ENCODE data around the gene MIDN.
A peak's percentile ranks its signal among the peaks of the same experiment; 100 is the strongest.
"Not testable (repeated sequence)": the region's sequence is repeated elsewhere in the genome, so short reads cannot be mapped to it uniquely, and the experiment has no call there.

The MIDN gene

GRCh38 chr19:1248139-1248785, at the start of gene MIDN:
Gene MIDN, plus strand, starts transcription at chr19:1248583. Its CDS starts 1,714 bp downstream, at chr19:1250297.
- DNase-seq: peak; percentile 82

- no peak for DNase-seq
These were observed 48.9 kb upstream of the MIDN start for GRCh38 chr19:1199531-1199930.

DNA sequence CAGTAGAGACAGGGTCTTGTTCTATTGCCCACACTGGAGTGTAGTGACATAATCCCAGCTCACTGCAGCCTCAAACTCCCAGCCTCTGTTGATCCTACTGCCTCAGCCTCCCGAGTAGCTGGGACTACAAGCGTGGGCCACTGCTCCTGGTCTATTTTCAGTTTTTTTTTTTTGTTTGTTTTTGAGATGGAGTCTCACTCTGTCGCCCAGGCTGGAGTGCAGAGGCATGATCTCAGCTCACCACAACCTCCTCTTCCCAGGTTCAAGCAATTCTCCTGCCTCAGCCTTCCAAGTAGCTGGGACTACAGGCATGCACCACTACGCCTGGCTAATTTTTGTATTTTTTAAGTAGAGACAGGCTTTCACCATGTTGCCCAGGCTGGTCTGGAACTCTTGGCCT, 47.8 kb upstream of the MIDN start:
- DNase-seq: not testable (repeated sequence)

DNA sequence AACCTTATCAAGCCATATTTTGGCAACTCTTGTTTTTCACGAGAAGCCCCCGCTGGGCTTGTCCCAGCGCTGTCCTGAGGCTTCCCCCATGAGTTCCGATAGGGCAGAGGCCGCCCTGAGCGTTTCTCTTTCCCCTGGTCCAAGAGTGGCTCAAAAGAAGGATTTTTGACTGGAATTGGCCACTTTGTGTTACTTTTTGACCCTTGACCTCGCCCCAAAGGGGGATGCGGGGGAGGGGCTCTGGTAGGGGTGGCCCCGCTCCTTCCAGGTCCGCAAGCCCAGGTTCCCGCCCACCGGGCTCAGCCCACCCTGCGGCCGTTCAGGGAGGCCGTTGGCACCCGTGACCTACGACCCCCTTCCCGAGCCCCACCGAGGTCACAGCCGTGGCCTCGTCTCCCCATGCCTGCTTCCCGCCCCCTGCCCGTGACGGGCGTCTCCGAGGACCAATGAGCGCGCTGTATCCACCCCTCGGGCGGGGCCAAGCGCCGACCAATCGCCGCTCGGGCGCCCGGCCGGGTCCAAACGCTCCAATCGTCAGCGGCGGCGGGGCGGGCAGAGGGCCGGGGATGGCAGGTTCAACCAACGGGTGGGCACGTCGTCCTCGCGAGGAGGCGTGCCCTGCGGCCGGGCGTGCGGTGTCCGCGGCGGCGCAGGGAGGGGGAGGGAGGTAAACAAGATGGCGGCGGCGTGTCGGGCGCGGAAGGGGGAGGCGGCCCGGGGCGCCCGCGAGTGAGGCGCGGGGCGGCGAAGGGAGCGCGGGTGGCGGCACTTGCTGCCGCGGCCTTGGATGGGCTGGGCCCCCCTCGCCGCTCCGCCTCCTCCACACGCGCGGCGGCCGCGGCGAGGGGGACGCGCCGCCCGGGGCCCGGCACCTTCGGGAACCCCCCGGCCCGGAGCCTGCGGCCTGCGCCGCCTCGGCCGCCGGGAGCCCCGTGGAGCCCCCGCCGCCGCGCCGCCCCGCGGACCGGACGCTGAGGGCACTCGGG, 43.0 kb upstream of the MIDN start, which contains the start of gene STK11:
STK11 (plus strand) TSS at position 665 of the 986 bp plus-strand sequence. CDS start 1,136 bp downstream, outside the sequence.
- peak; percentile 100 for DNase-seq

GRCh38 chr19:1206150-1206863, 42.1 kb upstream of the MIDN start:
- no peak for DNase-seq

DNA sequence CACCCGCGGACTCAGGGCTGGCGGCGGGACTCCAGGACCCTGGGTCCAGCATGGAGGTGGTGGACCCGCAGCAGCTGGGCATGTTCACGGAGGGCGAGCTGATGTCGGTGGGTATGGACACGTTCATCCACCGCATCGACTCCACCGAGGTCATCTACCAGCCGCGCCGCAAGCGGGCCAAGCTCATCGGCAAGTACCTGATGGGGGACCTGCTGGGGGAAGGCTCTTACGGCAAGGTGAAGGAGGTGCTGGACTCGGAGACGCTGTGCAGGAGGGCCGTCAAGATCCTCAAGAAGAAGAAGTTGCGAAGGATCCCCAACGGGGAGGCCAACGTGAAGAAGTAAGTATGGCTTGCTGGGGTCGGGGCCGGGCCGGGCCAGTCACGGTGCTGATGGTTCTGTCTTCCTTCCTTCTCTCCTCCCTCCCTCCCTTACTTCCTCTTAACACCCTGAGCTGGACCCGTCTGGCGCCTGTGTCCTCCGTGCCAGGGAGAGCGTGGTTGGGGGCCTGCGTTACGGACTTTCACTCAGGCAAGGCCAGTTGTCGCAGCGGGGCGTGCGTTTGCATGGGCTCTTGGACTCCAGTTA, 41.4 kb upstream of the MIDN start:
- DNase-seq: peak; percentile 41

GRCh38 chr19:1208830-1209229, 39.6 kb upstream of the MIDN start:
- not testable (repeated sequence) for DNase-seq

DNA sequence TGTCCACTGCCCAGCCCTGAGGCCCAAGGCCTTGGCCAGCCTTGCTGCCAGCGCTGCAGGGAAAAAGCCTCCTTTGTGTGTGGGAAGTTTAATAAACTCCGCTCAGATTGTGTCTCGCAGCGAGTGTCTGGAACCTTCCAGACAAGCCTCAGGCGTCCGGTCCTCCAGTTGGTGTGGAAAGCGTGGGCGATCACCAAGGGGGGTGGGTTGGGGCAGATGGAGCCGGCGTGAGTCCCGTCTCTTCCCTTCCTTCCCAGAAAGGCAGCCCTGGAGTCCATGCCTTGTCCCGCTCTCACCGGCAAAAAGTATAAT, 38.2 kb upstream of the MIDN start:
- no peak for DNase-seq

DNA sequence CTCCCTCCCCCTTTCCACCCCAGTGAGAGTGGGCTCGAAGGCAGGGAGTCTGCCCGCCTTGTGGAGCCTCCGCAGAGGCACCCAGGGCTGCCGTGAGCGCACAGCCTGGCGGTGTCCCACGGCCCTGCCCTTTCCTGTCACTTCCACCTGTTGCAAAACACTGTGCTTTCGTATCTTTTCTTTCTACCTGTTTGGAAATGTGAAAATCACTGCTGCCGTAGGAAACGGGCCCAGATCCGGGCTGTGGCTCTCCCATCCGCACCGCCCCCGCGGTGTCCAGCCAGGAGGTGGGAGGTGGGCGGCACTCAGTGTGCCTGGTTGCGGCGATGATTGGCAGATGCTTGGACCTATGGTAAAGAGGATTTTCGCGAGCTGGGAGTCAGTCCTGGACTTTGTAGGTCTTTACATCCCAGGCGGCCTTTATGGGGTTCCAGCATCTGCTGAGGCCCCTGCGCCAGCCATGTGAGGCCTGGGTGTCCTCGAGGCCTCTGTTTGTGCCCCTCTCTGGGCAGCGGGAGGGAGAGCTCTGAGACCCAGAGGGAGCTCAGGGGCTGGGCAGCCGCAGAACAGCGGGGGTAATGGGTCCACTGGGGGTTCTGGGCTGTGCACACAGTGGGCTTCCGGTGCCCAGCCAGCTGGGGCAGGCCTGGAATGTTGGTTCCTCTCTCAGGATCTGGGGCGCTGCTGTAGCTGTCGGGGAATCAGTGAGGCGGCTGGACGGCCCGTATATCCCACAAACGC, 36.7 kb upstream of the MIDN start:
- DNase-seq: no peak

- peak; percentile 50 for DNase-seq
These were observed 34.7 kb upstream of the MIDN start for GRCh38 chr19:1213391-1214286.

GRCh38 chr19:1214299-1214861, 34.0 kb upstream of the MIDN start:
- no peak for DNase-seq

- no peak for DNase-seq
These were observed 33.3 kb upstream of the MIDN start for GRCh38 chr19:1214862-1215731.

DNA sequence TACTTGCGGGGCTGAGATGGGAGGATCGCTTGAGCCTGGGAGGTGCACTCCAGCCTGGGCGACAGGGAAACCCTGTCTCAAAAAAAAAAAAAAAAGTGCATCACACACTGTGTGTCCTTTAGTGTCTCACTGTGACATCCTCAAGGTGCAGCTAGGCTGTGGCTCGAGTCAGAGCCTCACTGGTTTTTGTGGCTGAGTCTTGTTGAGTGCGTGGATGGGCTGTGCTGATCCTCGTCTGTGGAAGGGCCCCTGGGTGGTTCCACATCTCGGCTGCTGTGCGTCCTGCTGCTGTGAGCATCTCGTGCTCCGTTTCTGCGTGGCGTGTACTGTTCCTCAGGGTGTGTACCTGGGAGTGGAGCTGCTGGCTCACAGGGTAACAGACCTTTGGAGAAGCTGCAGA, 31.6 kb upstream of the MIDN start:
- DNase-seq: no peak

- no peak for DNase-seq
These were observed 31.0 kb upstream of the MIDN start for GRCh38 chr19:1217366-1217765.

DNA sequence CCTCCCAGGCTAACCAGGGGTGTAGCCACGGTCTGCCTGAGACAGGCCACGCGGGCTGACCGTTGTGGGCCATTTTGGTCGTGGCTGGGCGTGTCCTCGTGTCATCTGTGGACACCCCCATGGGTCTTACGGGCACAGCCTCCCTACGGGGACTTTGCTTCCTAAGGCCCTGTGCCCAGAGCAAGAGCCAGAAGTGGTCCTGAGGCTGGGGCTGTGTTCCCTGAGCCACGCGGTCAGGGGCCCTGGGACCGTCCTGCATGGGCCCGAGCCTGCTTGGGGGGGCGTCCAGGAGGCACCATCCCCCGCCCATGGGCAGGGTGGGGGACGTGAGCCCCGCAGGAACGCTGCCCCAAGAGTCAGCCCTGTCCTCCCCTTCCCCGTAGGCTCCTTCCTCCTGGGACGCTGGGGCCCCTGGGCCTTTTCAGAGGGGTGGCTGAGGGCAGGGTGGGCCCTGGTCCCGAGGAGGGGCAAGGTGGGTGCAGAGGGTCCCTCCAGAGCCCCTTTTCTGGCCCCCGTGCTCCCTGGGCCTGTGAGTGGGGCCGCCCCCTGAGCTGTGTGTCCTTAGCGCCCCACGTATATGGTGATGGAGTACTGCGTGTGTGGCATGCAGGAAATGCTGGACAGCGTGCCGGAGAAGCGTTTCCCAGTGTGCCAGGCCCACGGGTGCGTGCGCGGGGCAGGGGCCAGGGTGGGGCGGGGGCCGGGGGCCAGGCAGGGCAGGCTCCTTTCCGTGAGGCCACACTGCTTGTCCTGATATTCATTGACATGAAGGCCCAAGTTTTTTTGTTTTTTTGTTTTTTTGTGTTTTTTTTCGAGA, 29.4 kb upstream of the MIDN start:
- DNase-seq: no peak

- no peak for DNase-seq
These were observed 28.5 kb upstream of the MIDN start for GRCh38 chr19:1219786-1220476.

DNA sequence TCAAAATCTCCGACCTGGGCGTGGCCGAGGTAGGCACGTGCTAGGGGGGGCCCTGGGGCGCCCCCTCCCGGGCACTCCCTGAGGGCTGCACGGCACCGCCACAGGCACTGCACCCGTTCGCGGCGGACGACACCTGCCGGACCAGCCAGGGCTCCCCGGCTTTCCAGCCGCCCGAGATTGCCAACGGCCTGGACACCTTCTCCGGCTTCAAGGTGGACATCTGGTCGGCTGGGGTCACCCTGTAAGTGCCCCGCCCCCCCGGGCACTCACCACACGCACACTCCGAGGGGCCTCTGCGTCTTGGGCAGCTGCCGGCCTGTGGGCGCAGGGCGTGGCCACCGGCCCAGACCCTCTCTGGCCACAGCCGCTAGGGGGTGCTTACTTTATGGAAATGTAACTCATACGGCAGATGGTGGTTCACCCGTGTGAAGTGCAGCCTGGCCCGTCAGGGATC, 27.9 kb upstream of the MIDN start:
- DNase-seq: no peak

Data from stimulated activated CD8-positive, alpha-beta memory T cell treated with anti-CD3 and anti-CD28 coated beads, Interleukin-4, amount 100 ng/mL, for 48 hours (primary cell).